ENCODE measurements around the gene ACOT11.

DNA sequence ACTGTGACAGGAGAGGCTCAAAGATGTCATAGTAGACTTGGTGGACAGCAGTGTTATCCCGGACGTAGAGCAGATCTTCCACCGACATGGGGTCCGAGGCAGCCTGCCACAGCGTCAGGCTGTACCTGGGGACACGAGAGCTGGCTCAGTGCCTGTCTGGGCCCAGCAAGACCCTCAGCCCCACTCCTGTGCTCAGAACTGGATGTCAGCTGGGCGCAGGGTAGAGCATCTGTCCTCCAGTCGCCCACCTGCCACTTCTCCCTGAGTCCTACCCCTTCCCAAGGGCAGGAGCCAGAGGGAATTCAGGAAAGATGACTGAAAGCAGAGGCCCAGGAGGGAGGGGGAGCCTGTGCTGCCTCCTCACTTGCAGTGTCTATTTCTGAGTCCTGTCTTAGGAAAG is 63.6 kb downstream of the ACOT11 start:
- TF ChIP-seq CTCF (IDR thresholded peaks at IDR 0.05; ENCODE audit: poor library complexity, severe bottlenecking) (no peak), POLR2AphosphoS5 (IDR thresholded peaks at IDR 0.05) (no peak), EP300 (conservative IDR thresholded peaks at IDR 0.05; ENCODE audit: poor library complexity, severe bottlenecking) (no peak), TAF1 (IDR thresholded peaks at IDR 0.05; ENCODE audit: low read depth) (no peak), RAD21 (conservative IDR thresholded peaks at IDR 0.05) (no peak), SMC3 (conservative IDR thresholded peaks at IDR 0.05; ENCODE audit: poor library complexity) (no peak), EZH2 (IDR thresholded peaks at IDR 0.05; ENCODE audit: borderline replicate concordance, insufficient read depth, low read length, poor library complexity, severe bottlenecking) (no peak)
- TF ChIP-seq, protein P1, sequence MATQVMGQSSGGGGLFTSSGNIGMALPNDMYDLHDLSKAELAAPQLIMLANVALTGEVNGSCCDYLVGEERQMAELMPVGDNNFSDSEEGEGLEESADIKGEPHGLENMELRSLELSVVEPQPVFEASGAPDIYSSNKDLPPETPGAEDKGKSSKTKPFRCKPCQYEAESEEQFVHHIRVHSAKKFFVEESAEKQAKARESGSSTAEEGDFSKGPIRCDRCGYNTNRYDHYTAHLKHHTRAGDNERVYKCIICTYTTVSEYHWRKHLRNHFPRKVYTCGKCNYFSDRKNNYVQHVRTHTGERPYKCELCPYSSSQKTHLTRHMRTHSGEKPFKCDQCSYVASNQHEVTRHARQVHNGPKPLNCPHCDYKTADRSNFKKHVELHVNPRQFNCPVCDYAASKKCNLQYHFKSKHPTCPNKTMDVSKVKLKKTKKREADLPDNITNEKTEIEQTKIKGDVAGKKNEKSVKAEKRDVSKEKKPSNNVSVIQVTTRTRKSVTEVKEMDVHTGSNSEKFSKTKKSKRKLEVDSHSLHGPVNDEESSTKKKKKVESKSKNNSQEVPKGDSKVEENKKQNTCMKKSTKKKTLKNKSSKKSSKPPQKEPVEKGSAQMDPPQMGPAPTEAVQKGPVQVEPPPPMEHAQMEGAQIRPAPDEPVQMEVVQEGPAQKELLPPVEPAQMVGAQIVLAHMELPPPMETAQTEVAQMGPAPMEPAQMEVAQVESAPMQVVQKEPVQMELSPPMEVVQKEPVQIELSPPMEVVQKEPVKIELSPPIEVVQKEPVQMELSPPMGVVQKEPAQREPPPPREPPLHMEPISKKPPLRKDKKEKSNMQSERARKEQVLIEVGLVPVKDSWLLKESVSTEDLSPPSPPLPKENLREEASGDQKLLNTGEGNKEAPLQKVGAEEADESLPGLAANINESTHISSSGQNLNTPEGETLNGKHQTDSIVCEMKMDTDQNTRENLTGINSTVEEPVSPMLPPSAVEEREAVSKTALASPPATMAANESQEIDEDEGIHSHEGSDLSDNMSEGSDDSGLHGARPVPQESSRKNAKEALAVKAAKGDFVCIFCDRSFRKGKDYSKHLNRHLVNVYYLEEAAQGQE (IDR thresholded peaks at IDR 0.05; ENCODE audit: borderline replicate concordance), result no peak

All from neural cell (in vitro differentiated cells).